Chondrocyte (in vitro differentiated cells): ENCODE measurements around the gene VSIG8. TPM values are rescaled to one million over a fixed set of nuclear protein-coding genes. Genes with fewer than 3 reads are reported as not detected.

Experiments used
- DNase-seq: peaks from one replicate; pipeline ENCODE4 v3.0.0; 2021; ENCODE audit warnings: mixed read lengths, low spot score
- H3K27ac Mint-ChIP-seq: one replicate; pipeline ENCODE4 v1.8.0; 2021; ENCODE audit warnings: mild to moderate bottlenecking, moderate library complexity, mixed read lengths; ENCODE audit not compliant: unreplicated experiment
- H3K27me3 Mint-ChIP-seq: 2 replicates; pipeline ENCODE4 v1.8.0; 2021; ENCODE audit warnings: low read depth, mixed read lengths
- H3K36me3 Mint-ChIP-seq: 2 replicates; pipeline ENCODE4 v1.8.0; 2021; ENCODE audit warnings: low read depth, mixed read lengths
- H3K4me1 Mint-ChIP-seq: 2 replicates; pipeline ENCODE4 v1.8.0; 2021; ENCODE audit warnings: low read depth, mild to moderate bottlenecking, mixed read lengths
- H3K4me3 Mint-ChIP-seq: one replicate; pipeline ENCODE4 v1.8.0; 2021; ENCODE audit warnings: mild to moderate bottlenecking, moderate library complexity, mixed read lengths; ENCODE audit not compliant: unreplicated experiment
- H3K9me3 Mint-ChIP-seq: 2 replicates; pipeline ENCODE4 v1.8.0; 2021; ENCODE audit warnings: low read depth, mixed read lengths
- CTCF ChIP-seq: fragments of 200-600 bp; sonication (generic); IDR thresholded peaks from 2 replicates; pipeline ENCODE4 v1.5.0; 2021; ENCODE audit warnings: antibody characterized with exemption, mild to moderate bottlenecking, moderate library complexity
- total RNA-seq: library from RNA; stranded (reverse); gene quantifications from 3 replicates; pipeline ENCODE4 v1.2.1, GENCODE V29; 2021

The VSIG8 gene
- total RNA-seq, 1 donor from 2014 or later, result not detected

DNA sequence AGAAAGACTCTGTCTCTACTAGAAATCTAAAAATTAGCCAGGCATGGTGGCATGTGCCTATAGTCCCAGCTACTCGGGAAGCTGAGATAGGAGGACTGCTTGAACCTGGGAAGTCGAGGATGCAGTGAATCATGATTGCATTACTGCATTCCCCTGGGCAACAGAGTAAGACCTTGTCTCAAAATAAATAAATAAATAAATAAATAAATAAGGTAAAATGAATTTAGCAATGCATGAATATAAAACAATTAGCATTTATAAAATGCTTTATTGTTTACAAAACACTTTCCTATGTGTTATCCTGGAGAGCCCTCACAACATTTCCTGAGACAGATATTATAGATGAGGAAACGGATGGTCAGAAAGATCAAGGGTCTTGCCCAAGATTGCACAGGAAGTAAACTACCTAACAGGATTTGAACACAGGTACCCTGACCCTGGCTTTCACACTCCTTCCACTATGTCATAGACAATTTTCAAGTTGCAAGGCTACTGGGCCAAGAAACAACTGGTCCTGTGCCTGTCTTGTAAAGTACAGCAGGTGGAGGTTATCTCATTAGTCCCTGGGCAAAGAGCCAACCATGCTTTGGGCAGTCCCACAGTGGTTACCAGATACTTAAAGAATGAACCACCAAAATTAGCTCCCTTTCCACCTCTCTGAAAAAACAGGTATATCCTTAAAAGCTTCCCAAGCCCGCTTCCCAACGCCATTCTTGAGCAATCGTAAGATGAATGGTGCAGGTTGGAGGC lies 15.4 kb upstream of the VSIG8 start:
- Mint-ChIP-seq H3K9me3 (no peaks in the 10 kb centered on the region), H3K36me3 (no peaks in the 10 kb centered on the region), H3K4me3 (no peak overlapping the region), H3K4me1 (no peaks in the 10 kb centered on the region), H3K27me3 (no peaks in the 10 kb centered on the region), H3K27ac (no peak overlapping the region)
- TF ChIP-seq CTCF, result no peak
- DNase-seq, result no peak

GRCh38 chr1:159873530-159874143 lies 11.2 kb upstream of the VSIG8 start:
- peaks cover 8% of the 10 kb centered on the region for H3K4me1 Mint-ChIP-seq
- no peak overlapping the region for H3K4me3 Mint-ChIP-seq
- H3K36me3 Mint-ChIP-seq, result no peaks in the 10 kb centered on the region

DNA sequence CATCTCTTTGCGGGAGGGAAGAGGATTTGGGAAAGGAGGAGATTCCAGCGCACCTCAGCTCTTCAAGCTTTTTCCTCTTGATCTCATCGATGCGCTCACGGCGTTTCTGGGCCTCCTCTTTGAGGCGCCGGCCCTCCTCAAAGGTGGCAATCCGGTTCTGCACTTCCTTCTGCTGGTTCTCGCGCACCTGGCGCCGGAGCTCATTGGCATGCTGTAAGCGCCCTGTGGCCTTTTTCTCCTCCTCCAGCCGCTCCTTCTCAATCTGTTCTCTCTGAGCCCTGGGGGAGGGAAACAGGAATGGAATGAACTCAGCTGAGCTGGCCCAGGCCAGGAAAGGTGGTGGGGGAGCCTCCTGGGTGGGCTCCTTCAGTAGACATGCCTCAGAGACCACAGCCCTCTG lies 10.4 kb upstream of the VSIG8 start:
- Mint-ChIP-seq H3K27ac (no peak overlapping the region), H3K36me3 (no peaks in the 10 kb centered on the region), H3K4me3 (no peak overlapping the region), H3K4me1 (peaks cover 8% of the 10 kb centered on the region), H3K27me3 (no peaks in the 10 kb centered on the region), H3K9me3 (no peaks in the 10 kb centered on the region)
- TF ChIP-seq CTCF, result no peak
- DNase-seq, result no peak

More at GRCh38 chr1:159873530-159874143, 11.2 kb upstream of the VSIG8 start:
- no peaks in the 10 kb centered on the region for H3K9me3 Mint-ChIP-seq
- no peak for DNase-seq
- H3K27ac Mint-ChIP-seq, result no peak overlapping the region
- H3K27me3 Mint-ChIP-seq, result no peaks in the 10 kb centered on the region
- TF ChIP-seq CTCF, result no peak

DNA sequence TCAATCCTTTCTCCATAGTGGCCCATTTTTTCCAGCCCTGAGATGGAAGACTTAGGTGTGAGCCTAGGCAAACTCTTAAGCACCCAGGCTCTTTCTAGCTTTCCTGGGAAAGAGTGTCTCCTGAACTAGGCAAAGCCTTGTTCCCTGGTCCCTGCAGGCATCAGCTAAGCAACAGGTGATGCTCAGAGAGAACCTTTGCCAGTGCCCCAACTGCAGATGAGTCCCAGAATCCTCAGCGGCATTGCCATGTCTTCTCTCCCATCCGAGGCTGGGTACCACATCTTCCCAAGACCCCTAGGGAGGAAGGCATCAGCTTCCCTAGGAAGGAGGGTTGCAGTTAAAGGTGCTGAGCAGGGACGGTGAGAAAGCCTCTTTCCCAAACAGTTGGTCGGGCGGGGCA lies 8.2 kb upstream of the VSIG8 start:
- DNase-seq, result no peak
- no peaks in the 10 kb centered on the region for H3K36me3 Mint-ChIP-seq
- no peaks in the 10 kb centered on the region for H3K27me3 Mint-ChIP-seq
- no peak for TF ChIP-seq CTCF
- H3K4me1 Mint-ChIP-seq, result peaks cover 8% of the 10 kb centered on the region
- H3K4me3 Mint-ChIP-seq, result no peak overlapping the region
- no peak overlapping the region for H3K27ac Mint-ChIP-seq
- no peaks in the 10 kb centered on the region for H3K9me3 Mint-ChIP-seq

GRCh38 chr1:159869607-159870006 lies 7.2 kb upstream of the VSIG8 start:
- Mint-ChIP-seq H3K9me3 (no peaks in the 10 kb centered on the region), H3K27me3 (no peaks in the 10 kb centered on the region), H3K4me3 (no peak overlapping the region), H3K27ac (no peak overlapping the region), H3K4me1 (peaks cover 8% of the 10 kb centered on the region), H3K36me3 (no peaks in the 10 kb centered on the region)
- TF ChIP-seq CTCF, result no peak
- DNase-seq, result no peak
